DOHH2 (cell line): ENCODE data around the gene DEFB124.

Source experiments
- H3F3A ChIP-seq: fragments of 200-600 bp; sonication (generic), shearing (Covaris generic); 2 replicates; pipeline ENCODE4 v1.6.0; 2016; ENCODE audit warnings: antibody characterized with exemption, mild to moderate bottlenecking; ENCODE audit not compliant: control insufficient read depth, insufficient read depth
- H3K27ac ChIP-seq: fragments of 200-600 bp; sonication (generic); 2 replicates; pipeline ENCODE4 v1.5.1; 2014; ENCODE audit warnings: low read depth, mild to moderate bottlenecking, low read length, moderate library complexity
- H3K27me3 ChIP-seq: fragments of 200-600 bp; sonication (generic); 2 replicates; pipeline ENCODE4 v1.6.1; 2014; ENCODE audit warnings: mild to moderate bottlenecking, low read length, mixed read lengths; ENCODE audit not compliant: control insufficient read depth
- H3K36me3 ChIP-seq: fragments of 200-600 bp; sonication (generic); 2 replicates; pipeline ENCODE4 v1.6.1; 2014; ENCODE audit warnings: mild to moderate bottlenecking, low read length, moderate library complexity, mixed read lengths; ENCODE audit not compliant: control insufficient read depth
- H3K4me1 ChIP-seq: fragments of 200-600 bp; sonication (generic); 2 replicates; pipeline ENCODE4 v1.6.1; 2014; ENCODE audit warnings: mild to moderate bottlenecking, low read length, mixed read lengths; ENCODE audit not compliant: control insufficient read depth
- H3K4me2 ChIP-seq: fragments of 200-600 bp; sonication (generic); 2 replicates; pipeline ENCODE4 v1.6.0; 2014; ENCODE audit warnings: mild to moderate bottlenecking, low read length, moderate library complexity
- H3K4me3 ChIP-seq: fragments of 200-600 bp; sonication (generic); 2 replicates; pipeline ENCODE4 v1.5.1; 2014; ENCODE audit warnings: mild to moderate bottlenecking, low read length, mixed read lengths
- H3K79me2 ChIP-seq: fragments of 200-600 bp; sonication (generic); 2 replicates; pipeline ENCODE4 v1.6.1; 2014; ENCODE audit warnings: mild to moderate bottlenecking, low read length, mixed read lengths; ENCODE audit not compliant: control insufficient read depth
- H3K9me2 ChIP-seq: fragments of 200-600 bp; sonication (generic); replicated peaks from 2 replicates; pipeline ENCODE4 v1.6.1; 2014; ENCODE audit warnings: mild to moderate bottlenecking, low read length, mixed read lengths; ENCODE audit not compliant: control insufficient read depth
- H3K9me3 ChIP-seq: fragments of 200-600 bp; sonication (generic); 2 replicates; pipeline ENCODE4 v1.6.1; 2014; ENCODE audit warnings: antibody characterized with exemption, low read length, mixed read lengths; ENCODE audit not compliant: control insufficient read depth, insufficient read depth
- H4K20me1 ChIP-seq: fragments of 200-600 bp; sonication (generic); 2 replicates; pipeline ENCODE4 v1.6.0; 2014; ENCODE audit warnings: low read depth, mild to moderate bottlenecking, antibody characterized with exemption, low read length, moderate library complexity; ENCODE audit not compliant: control insufficient read depth, insufficient read depth
- EZH2phosphoT487 ChIP-seq: fragments of 200-600 bp; sonication (generic); IDR thresholded peaks from 2 replicates; pipeline ENCODE4 v1.6.1; 2017; ENCODE audit warnings: borderline replicate concordance, mild to moderate bottlenecking, antibody characterized with exemption, low read length, moderate library complexity, mixed read lengths
- TF ChIP-seq, protein P1 (sequence below): fragments of 200-600 bp; sonication (generic); IDR thresholded peaks from one replicate; pipeline ENCODE4 v1.5.1; 2014; ENCODE audit warnings: antibody characterized with exemption, mild to moderate bottlenecking, low read depth, low read length; ENCODE audit not compliant: poor library complexity, severe bottlenecking

Gene DEFB124

GRCh38 chr20:31425797-31426196 lies 49.1 kb downstream of the DEFB124 start:
- Histone ChIP-seq H3F3A (no peaks in the 10 kb centered on the region), H3K27me3 (no peaks in the 10 kb centered on the region; the same call in 1 of the 2 replicates), H3K79me2 (no peaks in the 10 kb centered on the region), H3K4me3 (no peak overlapping the region), H3K9me2 (no peaks in the 10 kb centered on the region), H3K36me3 (no peaks in the 10 kb centered on the region), H3K4me1 (no peaks in the 10 kb centered on the region), H3K27ac (no peak overlapping the region), H4K20me1 (no peaks in the 10 kb centered on the region), H3K9me3 (no peaks in the 10 kb centered on the region), H3K4me2 (no peak overlapping the region)
- TF ChIP-seq EZH2phosphoT487, result no peak
- TF ChIP-seq, protein P1, sequence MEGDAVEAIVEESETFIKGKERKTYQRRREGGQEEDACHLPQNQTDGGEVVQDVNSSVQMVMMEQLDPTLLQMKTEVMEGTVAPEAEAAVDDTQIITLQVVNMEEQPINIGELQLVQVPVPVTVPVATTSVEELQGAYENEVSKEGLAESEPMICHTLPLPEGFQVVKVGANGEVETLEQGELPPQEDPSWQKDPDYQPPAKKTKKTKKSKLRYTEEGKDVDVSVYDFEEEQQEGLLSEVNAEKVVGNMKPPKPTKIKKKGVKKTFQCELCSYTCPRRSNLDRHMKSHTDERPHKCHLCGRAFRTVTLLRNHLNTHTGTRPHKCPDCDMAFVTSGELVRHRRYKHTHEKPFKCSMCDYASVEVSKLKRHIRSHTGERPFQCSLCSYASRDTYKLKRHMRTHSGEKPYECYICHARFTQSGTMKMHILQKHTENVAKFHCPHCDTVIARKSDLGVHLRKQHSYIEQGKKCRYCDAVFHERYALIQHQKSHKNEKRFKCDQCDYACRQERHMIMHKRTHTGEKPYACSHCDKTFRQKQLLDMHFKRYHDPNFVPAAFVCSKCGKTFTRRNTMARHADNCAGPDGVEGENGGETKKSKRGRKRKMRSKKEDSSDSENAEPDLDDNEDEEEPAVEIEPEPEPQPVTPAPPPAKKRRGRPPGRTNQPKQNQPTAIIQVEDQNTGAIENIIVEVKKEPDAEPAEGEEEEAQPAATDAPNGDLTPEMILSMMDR, result no peak

DNA sequence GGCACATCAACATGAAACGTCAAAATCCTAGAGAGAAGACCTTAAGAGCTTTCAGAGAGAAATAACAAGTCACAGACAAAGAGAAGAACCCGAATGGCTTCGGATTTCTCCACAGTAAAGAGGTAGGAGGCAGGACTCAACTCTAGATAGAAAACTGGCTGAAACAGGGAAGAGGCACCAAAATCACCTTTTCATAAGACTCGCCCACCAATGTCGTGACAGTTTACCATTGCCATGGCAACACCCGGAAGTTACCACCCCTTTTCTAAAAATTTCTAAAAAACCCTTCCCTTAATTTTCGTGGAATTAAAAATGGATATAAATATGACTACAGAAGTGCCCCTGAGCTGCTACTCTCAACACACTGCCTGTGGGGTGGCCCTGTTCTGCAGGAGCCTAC lies 56.6 kb downstream of the DEFB124 start:
- TF ChIP-seq, protein P1, result no peak
- no peak for TF ChIP-seq EZH2phosphoT487
- H3K9me3 ChIP-seq, result no peaks in the 10 kb centered on the region
- H3K4me1 ChIP-seq, result no peaks in the 10 kb centered on the region
- no peak overlapping the region for H3K4me3 ChIP-seq
- H3K36me3 ChIP-seq, result no peaks in the 10 kb centered on the region
- H3K9me2 ChIP-seq, result no peaks in the 10 kb centered on the region
- H3K79me2 ChIP-seq, result no peaks in the 10 kb centered on the region
- no peaks in the 10 kb centered on the region for H4K20me1 ChIP-seq
- H3F3A ChIP-seq, result no peaks in the 10 kb centered on the region
- H3K27ac ChIP-seq, result no peak overlapping the region
- H3K27me3 ChIP-seq, result no peaks in the 10 kb centered on the region; the same call in 1 of the 2 replicates
- H3K4me2 ChIP-seq, result no peak overlapping the region

GRCh38 chr20:31415653-31416052 lies 59.3 kb downstream of the DEFB124 start:
- peaks cover 2% of the 10 kb centered on the region; the same call in 1 of the 2 replicates for H3K27me3 ChIP-seq
- H4K20me1 ChIP-seq, result no peaks in the 10 kb centered on the region
- H3K4me2 ChIP-seq, result no peak overlapping the region
- H3K27ac ChIP-seq, result no peak overlapping the region
- no peak overlapping the region for H3K4me3 ChIP-seq
- H3K9me3 ChIP-seq, result no peaks in the 10 kb centered on the region
- no peaks in the 10 kb centered on the region for H3K79me2 ChIP-seq
- no peaks in the 10 kb centered on the region for H3K4me1 ChIP-seq
- TF ChIP-seq, protein P1, result no peak
- TF ChIP-seq EZH2phosphoT487, result no peak
- H3F3A ChIP-seq, result no peaks in the 10 kb centered on the region
- H3K9me2 ChIP-seq, result no peaks in the 10 kb centered on the region
- no peaks in the 10 kb centered on the region for H3K36me3 ChIP-seq
